HEK293 (cell line): Measurements from ENCODE around the gene SH3BP5L.

Experiments used
- CTCF ChIA-PET: fragments of 350-600 bp; formaldehyde crosslinking; extraction: SDS; loops from one replicate; lab custom pipeline; 2021; ENCODE audit warnings: antibody characterized with exemption; lab: Yijun Ruan, JAX
- POLR2A ChIA-PET: fragments of 300-600 bp; formaldehyde crosslinking; extraction: SDS; loops from one replicate; lab custom pipeline; 2020; ENCODE audit warnings: antibody characterized with exemption, inconsistent platforms; lab: Yijun Ruan, JAX
- H3K27ac ChIP-seq: fragments of 200-500 bp; sonication (Bioruptor generic); 2 replicates; pipeline ENCODE4 v1.5.1; 2014; ENCODE audit warnings: low read depth, low read length, control low read depth, inconsistent platforms; ENCODE audit errors: extremely low read depth
- H3K36me3 ChIP-seq, 2 experiments: fragments of 200-500 bp in 1 of 2; sonication (Bioruptor generic) in 1 of 2; 1 replicate in 1 of 2; 2 replicates in 1 of 2; pipeline ENCODE4 v1.5.1; 2014 to 2017; ENCODE audit warnings: inconsistent platforms in 2 of 2, low read length in 2 of 2; ENCODE audit not compliant: control insufficient read depth in 2 of 2, insufficient read depth in 1 of 2
- H3K4me1 ChIP-seq: fragments of 200-500 bp; sonication (Bioruptor generic); 2 replicates; pipeline ENCODE4 v1.5.1; 2014; ENCODE audit warnings: mild to moderate bottlenecking, low read length, inconsistent platforms; ENCODE audit not compliant: control insufficient read depth, insufficient read depth
- H3K4me3 ChIP-seq: 2 replicates; pipeline ENCODE4 v1.5.1; 2011; ENCODE audit warnings: low read depth, mild to moderate bottlenecking, control low read depth, low read length, moderate library complexity
- H3K9me3 ChIP-seq: fragments of 200-500 bp; sonication (Bioruptor generic); 2 replicates; pipeline ENCODE4 v1.5.1; 2014; ENCODE audit warnings: low read depth, low read length, inconsistent platforms; ENCODE audit not compliant: control insufficient read depth, insufficient read depth
- GLIS1 ChIP-seq: fragments of 450-650 bp; formaldehyde crosslinking; IDR thresholded peaks from 2 replicates; pipeline ENCODE4 v1.5.1; 2016; ENCODE audit warnings: missing biosample characterization, missing genetic modification characterization
- KLF7 ChIP-seq: fragments of 450-650 bp; formaldehyde crosslinking; IDR thresholded peaks from 2 replicates; pipeline ENCODE4 v1.5.1; 2016; ENCODE audit warnings: missing biosample characterization, missing genetic modification characterization, borderline replicate concordance
- SP3 ChIP-seq: fragments of 450-650 bp; formaldehyde crosslinking; IDR thresholded peaks from 2 replicates; pipeline ENCODE4 v1.5.1; 2016; ENCODE audit warnings: missing biosample characterization, missing genetic modification characterization
- ZBTB20 ChIP-seq: fragments of 450-650 bp; formaldehyde crosslinking; IDR thresholded peaks from 2 replicates; pipeline ENCODE4 v1.5.1; 2016; ENCODE audit warnings: missing biosample characterization, missing genetic modification characterization
- ZNF10 ChIP-seq: fragments of 450-650 bp; formaldehyde crosslinking; IDR thresholded peaks from 2 replicates; pipeline ENCODE4 v1.5.1; 2017; ENCODE audit warnings: missing biosample characterization, missing genetic modification characterization
- ZNF302 ChIP-seq: fragments of 450-650 bp; formaldehyde crosslinking; IDR thresholded peaks from 2 replicates; pipeline ENCODE4 v1.5.1; 2016; ENCODE audit warnings: missing biosample characterization, missing genetic modification characterization, low read depth
- ZNF335 ChIP-seq: fragments of 450-650 bp; formaldehyde crosslinking; conservative IDR thresholded peaks from 2 replicates; pipeline ENCODE4 v1.5.1; 2016; ENCODE audit warnings: missing biosample characterization, missing genetic modification characterization
- ZNF350 ChIP-seq: fragments of 450-650 bp; formaldehyde crosslinking; IDR thresholded peaks from 2 replicates; pipeline ENCODE4 v1.5.0; 2017; ENCODE audit warnings: missing biosample characterization, mild to moderate bottlenecking, missing genetic modification characterization
- ZNF404 ChIP-seq: fragments of 450-650 bp; formaldehyde crosslinking; IDR thresholded peaks from 2 replicates; pipeline ENCODE4 v1.5.1; 2017; ENCODE audit warnings: missing biosample characterization, missing genetic modification characterization
- ZNF48 ChIP-seq: fragments of 450-650 bp; formaldehyde crosslinking; IDR thresholded peaks from 2 replicates; pipeline ENCODE4 v1.5.1; 2016; ENCODE audit warnings: missing biosample characterization, missing genetic modification characterization
- ZNF549 ChIP-seq: fragments of 450-650 bp; IDR thresholded peaks from 2 replicates; pipeline ENCODE4 v1.5.1; 2018; ENCODE audit warnings: missing biosample characterization, missing genetic modification characterization, mild to moderate bottlenecking, inconsistent platforms, moderate library complexity
- ZNF555 ChIP-seq: fragments of 450-650 bp; formaldehyde crosslinking; conservative IDR thresholded peaks from 2 replicates; pipeline ENCODE4 v1.5.1; 2017; ENCODE audit warnings: missing biosample characterization, mild to moderate bottlenecking, missing genetic modification characterization, inconsistent platforms
- ZNF776 ChIP-seq: fragments of 450-650 bp; formaldehyde crosslinking; IDR thresholded peaks from 2 replicates; pipeline ENCODE4 v1.5.0; 2017; ENCODE audit warnings: missing biosample characterization, missing genetic modification characterization, borderline replicate concordance
- TF ChIP-seq, protein P1 (sequence below): fragments of 450-650 bp; formaldehyde crosslinking; IDR thresholded peaks from 2 replicates; pipeline ENCODE4 v1.5.1; 2016; ENCODE audit warnings: missing biosample characterization, missing genetic modification characterization
- TF ChIP-seq, protein P2 (sequence below): fragments of 450-650 bp; formaldehyde crosslinking; IDR thresholded peaks from 2 replicates; pipeline ENCODE4; 2016; ENCODE audit warnings: missing biosample characterization, missing genetic modification characterization
- TF ChIP-seq, protein P3 (sequence below): fragments of 450-650 bp; formaldehyde crosslinking; IDR thresholded peaks from 2 replicates; pipeline ENCODE4 v1.5.1; 2016; ENCODE audit warnings: missing biosample characterization, missing genetic modification characterization
- TF ChIP-seq, protein P4 (sequence below): fragments of 450-650 bp; IDR thresholded peaks from 2 replicates; pipeline ENCODE4 v1.5.1; 2018; ENCODE audit warnings: missing biosample characterization, mild to moderate bottlenecking, missing genetic modification characterization
- TF ChIP-seq, protein P5 (sequence below): fragments of 450-650 bp; formaldehyde crosslinking; IDR thresholded peaks from 2 replicates; pipeline ENCODE4 v1.5.1; 2016; ENCODE audit warnings: missing biosample characterization, missing genetic modification characterization
- TF ChIP-seq, protein P6 (sequence below): fragments of 450-650 bp; formaldehyde crosslinking; IDR thresholded peaks from 2 replicates; pipeline ENCODE4 v1.5.1; 2016; ENCODE audit warnings: missing biosample characterization, missing genetic modification characterization
- TF ChIP-seq, protein P7 (sequence below): fragments of 450-650 bp; formaldehyde crosslinking; optimal IDR thresholded peaks from 2 replicates; pipeline ENCODE3; 2016; ENCODE audit warnings: missing biosample characterization, mild to moderate bottlenecking, missing genetic modification characterization

SH3BP5L gene

DNA sequence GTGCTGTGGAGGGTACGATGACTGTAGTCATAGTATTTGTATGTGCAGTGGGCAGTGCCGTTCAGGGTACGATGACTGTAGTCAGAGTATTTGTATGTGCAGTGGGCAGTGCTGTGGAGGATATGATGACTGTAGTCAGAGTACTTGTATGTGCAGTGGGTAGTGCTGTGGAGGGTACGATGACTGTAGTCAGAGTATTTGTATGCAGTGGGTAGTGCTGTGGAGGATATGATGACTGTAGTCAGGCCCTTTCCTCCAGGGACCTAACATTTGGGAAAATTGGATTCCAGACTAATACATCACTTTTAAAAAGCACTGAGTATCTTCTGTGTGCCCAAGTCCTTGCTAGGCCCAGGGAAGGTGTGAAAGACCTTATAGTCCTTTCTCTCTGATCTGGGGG, 15.2 kb upstream of the SH3BP5L start (continued):
- TF ChIP-seq, protein P1, sequence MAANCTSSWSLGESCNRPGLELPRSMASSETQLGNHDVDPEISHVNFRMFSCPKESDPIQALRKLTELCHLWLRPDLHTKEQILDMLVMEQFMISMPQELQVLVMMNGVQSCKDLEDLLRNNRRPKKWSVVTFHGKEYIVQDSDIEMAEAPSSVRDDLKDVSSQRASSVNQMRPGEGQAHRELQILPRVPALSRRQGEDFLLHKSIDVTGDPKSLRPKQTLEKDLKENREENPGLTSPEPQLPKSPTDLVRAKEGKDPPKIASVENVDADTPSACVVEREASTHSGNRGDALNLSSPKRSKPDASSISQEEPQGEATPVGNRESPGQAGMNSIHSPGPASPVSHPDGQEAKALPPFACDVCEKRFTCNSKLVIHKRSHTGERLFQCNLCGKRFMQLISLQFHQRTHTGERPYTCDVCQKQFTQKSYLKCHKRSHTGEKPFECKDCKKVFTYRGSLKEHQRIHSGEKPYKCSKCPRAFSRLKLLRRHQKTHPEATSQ, result no peak
- TF ChIP-seq GLIS1 (tag by site-specific recombination) (no peak), ZNF776 (no peak), ZNF549 (tag by site-specific recombination) (no peak), ZNF555 (tag by site-specific recombination) (no peak), ZNF404 (tag by site-specific recombination) (no peak), ZNF48 (tag by site-specific recombination) (no peak)
- TF ChIP-seq, protein P2, sequence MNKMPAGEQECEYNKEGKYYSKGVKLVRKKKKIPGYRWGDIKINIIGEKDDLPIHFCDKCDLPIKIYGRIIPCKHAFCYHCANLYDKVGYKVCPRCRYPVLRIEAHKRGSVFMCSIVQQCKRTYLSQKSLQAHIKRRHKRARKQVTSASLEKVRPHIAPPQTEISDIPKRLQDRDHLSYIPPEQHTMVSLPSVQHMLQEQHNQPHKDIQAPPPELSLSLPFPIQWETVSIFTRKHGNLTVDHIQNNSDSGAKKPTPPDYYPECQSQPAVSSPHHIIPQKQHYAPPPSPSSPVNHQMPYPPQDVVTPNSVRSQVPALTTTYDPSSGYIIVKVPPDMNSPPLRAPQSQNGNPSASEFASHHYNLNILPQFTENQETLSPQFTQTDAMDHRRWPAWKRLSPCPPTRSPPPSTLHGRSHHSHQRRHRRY (tag by site-specific recombination), result no peak
- TF ChIP-seq, all 188 proteins: peak for 0

DNA sequence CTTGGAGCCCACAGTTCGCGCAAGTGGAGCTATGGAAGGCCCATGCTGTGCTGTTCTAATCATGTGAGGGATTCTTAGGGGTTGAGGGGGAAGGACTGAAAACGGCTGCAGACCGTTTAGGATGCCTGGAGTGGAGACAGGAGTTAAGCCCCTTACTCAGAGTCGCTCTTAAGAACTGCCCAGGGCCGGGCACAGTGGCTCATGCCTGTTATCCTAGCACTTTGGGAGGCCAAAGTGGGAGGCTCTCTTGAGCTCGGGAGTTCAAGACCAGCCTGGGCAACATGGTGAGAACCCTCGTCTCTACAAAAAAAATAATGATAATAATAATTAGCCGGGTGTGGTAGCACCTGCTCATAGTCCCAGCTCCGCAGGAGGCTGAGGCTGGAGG, 13.4 kb upstream of the SH3BP5L start:
- H3K9me3 ChIP-seq, result no peaks in the 10 kb centered on the region
- CTCF ChIA-PET, result no interaction called here
- no peak overlapping the region for H3K27ac ChIP-seq
- H3K36me3 ChIP-seq, result peaks cover 0 to 13% of the 10 kb centered on the region in 2 experiments; a peak in 1 of 3 replicates
- no peaks in the 10 kb centered on the region for H3K4me1 ChIP-seq
- TF ChIP-seq, protein P3, sequence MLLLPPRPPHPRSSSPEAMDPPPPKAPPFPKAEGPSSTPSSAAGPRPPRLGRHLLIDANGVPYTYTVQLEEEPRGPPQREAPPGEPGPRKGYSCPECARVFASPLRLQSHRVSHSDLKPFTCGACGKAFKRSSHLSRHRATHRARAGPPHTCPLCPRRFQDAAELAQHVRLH (tag by site-specific recombination), result no peak
- TF ChIP-seq, protein P4, sequence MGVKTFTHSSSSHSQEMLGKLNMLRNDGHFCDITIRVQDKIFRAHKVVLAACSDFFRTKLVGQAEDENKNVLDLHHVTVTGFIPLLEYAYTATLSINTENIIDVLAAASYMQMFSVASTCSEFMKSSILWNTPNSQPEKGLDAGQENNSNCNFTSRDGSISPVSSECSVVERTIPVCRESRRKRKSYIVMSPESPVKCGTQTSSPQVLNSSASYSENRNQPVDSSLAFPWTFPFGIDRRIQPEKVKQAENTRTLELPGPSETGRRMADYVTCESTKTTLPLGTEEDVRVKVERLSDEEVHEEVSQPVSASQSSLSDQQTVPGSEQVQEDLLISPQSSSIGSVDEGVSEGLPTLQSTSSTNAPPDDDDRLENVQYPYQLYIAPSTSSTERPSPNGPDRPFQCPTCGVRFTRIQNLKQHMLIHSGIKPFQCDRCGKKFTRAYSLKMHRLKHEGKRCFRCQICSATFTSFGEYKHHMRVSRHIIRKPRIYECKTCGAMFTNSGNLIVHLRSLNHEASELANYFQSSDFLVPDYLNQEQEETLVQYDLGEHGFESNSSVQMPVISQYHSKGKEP, result no peak
- TF ChIP-seq ZBTB20 (tag by site-specific recombination) (0 out of 2 replicates have a peak, but pooled peaks have one; percentile 1), KLF7 (tag by site-specific recombination) (no peak), ZNF335 (tag by site-specific recombination) (0 out of 2 replicates have a peak, but pooled peaks have one; percentile 34)
- POLR2A ChIA-PET, result interaction anchor here (2.4 kb wide), 1 partner anchor 14 kb away, joined by 19 read pairs; the partner anchor contains the start of gene SH3BP5L
- H3K4me3 ChIP-seq, result peak overlapping the region; percentile 59

DNA sequence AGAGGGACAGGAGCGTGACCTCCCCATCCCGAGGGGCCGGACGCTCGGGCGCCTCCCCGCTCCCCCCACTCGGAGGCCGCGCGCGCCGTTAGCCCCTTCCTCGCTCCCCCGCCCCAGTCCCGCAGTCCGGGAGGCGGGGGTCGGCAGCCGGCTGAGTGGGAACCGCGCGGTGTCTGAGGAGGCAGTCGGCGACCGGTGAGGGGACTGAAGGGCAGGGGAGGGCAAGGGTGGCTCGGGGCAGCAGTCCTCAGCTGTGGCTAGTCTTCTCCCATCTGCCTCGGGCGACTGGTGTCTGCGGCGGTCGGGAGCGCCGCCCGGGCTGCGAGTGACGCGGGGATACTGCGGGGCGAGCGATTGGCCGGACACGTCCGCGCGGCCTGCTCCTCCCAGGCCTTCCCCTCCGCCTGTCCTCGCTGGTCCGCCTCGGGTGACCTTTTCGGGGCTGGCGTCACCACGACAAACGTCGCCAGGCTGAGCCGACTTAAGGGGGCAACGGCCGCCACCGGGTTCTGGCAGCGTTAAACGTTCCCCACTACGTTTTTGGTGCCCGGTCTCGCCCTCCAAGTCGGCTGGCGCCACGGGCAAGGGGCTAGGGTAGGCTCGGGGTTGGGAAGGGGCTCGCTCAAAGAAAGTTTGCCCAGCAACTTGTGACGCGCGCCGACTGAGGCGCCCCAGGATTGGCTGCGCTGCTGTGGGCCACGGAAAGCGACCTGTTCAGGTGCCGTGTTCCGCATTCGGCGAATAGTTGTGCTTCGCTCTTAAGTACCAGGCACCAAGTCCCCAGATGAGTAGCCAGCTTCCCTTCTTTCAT, 12.8 kb upstream of the SH3BP5L start:
- ChIA-PET POLR2A (interaction anchor here (0.7 to 2.4 kb wide), 6 partner anchors 11 to 67 kb away, joined by 3 to 19 read pairs (median 4); partner anchors contain the start of genes PGBD2, SH3BP5L and ZNF692), CTCF (no interaction called here)
- Histone ChIP-seq H3K27ac (peak overlapping the region; percentile 73), H3K9me3 (no peaks in the 10 kb centered on the region), H3K4me3 (peak overlapping the region; percentile 59), H3K36me3 (peaks cover 0 to 13% of the 10 kb centered on the region in 2 experiments; a peak in 1 of 3 replicates), H3K4me1 (no peaks in the 10 kb centered on the region)
- TF ChIP-seq, protein P5, sequence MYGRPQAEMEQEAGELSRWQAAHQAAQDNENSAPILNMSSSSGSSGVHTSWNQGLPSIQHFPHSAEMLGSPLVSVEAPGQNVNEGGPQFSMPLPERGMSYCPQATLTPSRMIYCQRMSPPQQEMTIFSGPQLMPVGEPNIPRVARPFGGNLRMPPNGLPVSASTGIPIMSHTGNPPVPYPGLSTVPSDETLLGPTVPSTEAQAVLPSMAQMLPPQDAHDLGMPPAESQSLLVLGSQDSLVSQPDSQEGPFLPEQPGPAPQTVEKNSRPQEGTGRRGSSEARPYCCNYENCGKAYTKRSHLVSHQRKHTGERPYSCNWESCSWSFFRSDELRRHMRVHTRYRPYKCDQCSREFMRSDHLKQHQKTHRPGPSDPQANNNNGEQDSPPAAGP (tag by site-specific recombination), result no peak
- TF ChIP-seq ZNF350 (tag by site-specific recombination) (no peak), ZNF10 (tag by site-specific recombination) (peak; percentile 86), ZNF335 (tag by site-specific recombination) (peak; percentile 64), ZBTB20 (tag by site-specific recombination) (peak; percentile 54; the same call in 1 of the 2 replicates), SP3 (no peak), ZNF302 (tag by site-specific recombination) (no peak)
- TF ChIP-seq, protein P6, sequence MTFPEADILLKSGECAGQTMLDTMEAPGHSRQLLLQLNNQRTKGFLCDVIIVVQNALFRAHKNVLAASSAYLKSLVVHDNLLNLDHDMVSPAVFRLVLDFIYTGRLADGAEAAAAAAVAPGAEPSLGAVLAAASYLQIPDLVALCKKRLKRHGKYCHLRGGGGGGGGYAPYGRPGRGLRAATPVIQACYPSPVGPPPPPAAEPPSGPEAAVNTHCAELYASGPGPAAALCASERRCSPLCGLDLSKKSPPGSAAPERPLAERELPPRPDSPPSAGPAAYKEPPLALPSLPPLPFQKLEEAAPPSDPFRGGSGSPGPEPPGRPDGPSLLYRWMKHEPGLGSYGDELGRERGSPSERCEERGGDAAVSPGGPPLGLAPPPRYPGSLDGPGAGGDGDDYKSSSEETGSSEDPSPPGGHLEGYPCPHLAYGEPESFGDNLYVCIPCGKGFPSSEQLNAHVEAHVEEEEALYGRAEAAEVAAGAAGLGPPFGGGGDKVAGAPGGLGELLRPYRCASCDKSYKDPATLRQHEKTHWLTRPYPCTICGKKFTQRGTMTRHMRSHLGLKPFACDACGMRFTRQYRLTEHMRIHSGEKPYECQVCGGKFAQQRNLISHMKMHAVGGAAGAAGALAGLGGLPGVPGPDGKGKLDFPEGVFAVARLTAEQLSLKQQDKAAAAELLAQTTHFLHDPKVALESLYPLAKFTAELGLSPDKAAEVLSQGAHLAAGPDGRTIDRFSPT (tag by site-specific recombination), result peak; percentile 36; the same call in 1 of the 2 replicates
- TF ChIP-seq, protein P7, sequence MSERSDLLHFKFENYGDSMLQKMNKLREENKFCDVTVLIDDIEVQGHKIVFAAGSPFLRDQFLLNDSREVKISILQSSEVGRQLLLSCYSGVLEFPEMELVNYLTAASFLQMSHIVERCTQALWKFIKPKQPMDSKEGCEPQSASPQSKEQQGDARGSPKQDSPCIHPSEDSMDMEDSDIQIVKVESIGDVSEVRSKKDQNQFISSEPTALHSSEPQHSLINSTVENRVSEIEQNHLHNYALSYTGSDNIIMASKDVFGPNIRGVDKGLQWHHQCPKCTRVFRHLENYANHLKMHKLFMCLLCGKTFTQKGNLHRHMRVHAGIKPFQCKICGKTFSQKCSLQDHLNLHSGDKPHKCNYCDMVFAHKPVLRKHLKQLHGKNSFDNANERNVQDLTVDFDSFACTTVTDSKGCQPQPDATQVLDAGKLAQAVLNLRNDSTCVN, result peak; percentile 73
